Activated CD8-positive, alpha-beta T cell treated with anti-CD3 and anti-CD28 coated beads for 36 hours (primary cell): ENCODE measurements around the gene PPP2R5D. TPM values are rescaled to one million over a fixed set of nuclear protein-coding genes. Genes with fewer than 3 reads are reported as not detected.
A peak's percentile ranks its signal among the peaks of the same experiment; 100 is the strongest.

ENCODE experiments used
- ATAC-seq: fragments of 200-7000 bp; cut with Tn5 transposase; one replicate; pipeline ENCODE4 v1.10.0; 2021; ENCODE audit warnings: mild to moderate bottlenecking, moderate library complexity
- CTCF ChIA-PET: fragments of 350-600 bp; sonication (Branson Sonifier 250); formaldehyde crosslinking; loops from one replicate; lab custom pipeline; 2021; ENCODE audit warnings: antibody characterized with exemption; lab: Charles Lee
- POLR2A ChIA-PET: fragments of 350-600 bp; sonication (Branson Sonifier 250); formaldehyde crosslinking; loops from one replicate; lab custom pipeline; 2021; ENCODE audit warnings: antibody characterized with exemption; lab: Charles Lee
- DNase-seq: peaks from one replicate; pipeline ENCODE4 v3.0.0-alpha.2; 2020
- H3K27ac Mint-ChIP-seq: one replicate; pipeline ENCODE4 v1.8.0; 2021; ENCODE audit warnings: mild to moderate bottlenecking, mixed read lengths
- H3K27me3 Mint-ChIP-seq: one replicate; pipeline ENCODE4 v1.8.0; 2021; ENCODE audit warnings: mixed read lengths
- H3K36me3 Mint-ChIP-seq: one replicate; pipeline ENCODE4 v1.8.0; 2021; ENCODE audit warnings: low read depth, mixed read lengths
- H3K4me1 Mint-ChIP-seq: one replicate; pipeline ENCODE4 v1.8.0; 2021; ENCODE audit warnings: low read depth, mixed read lengths
- H3K4me3 Mint-ChIP-seq: one replicate; pipeline ENCODE4 v1.8.0; 2021; ENCODE audit warnings: mild to moderate bottlenecking, moderate library complexity, mixed read lengths
- H3K9me3 Mint-ChIP-seq: one replicate; pipeline ENCODE4 v1.8.0; 2021; ENCODE audit warnings: mixed read lengths
- CTCF ChIP-seq: fragments of 200-600 bp; IDR thresholded peaks from one replicate; pipeline ENCODE4 v1.8.0; 2022; ENCODE audit warnings: antibody characterized with exemption, mild to moderate bottlenecking
- intact Hi-C: fragments of 100-400 bp; cut with micrococcal nuclease; formaldehyde crosslinking; loops from one replicate; pipeline ENCODE4 v1.10.0; 2022
- total RNA-seq, 2 experiments: library from RNA; stranded (reverse); gene quantifications; one replicate each; pipeline ENCODE4 v1.2.3, GENCODE V29; 2021

Gene PPP2R5D
- total RNA-seq, 2 experiments from 2014 or later = 41.6 to 47.5 TPM

GRCh38 chr6:43006251-43006650 lies 21.9 kb downstream of the PPP2R5D start:
- POLR2A ChIA-PET = interaction anchor here (1.1 kb wide), 1 partner anchor 77 kb away, joined by 3 read pairs; the partner anchor contains the start of gene CNPY3
- peaks cover 11% of the 10 kb centered on the region for H3K36me3 Mint-ChIP-seq
- no peaks in the 10 kb centered on the region for H3K27me3 Mint-ChIP-seq
- no peak overlapping the region for H3K27ac Mint-ChIP-seq
- TF ChIP-seq CTCF = no peak
- no peak overlapping the region for H3K4me3 Mint-ChIP-seq
- ATAC-seq (no peak), DNase-seq (no peak)
- intact Hi-C loops = no loop called here
- CTCF ChIA-PET = interaction anchor here (1.2 to 1.5 kb wide), 3 partner anchors 11 to 137 kb away, joined by 3 to 5 read pairs (median 3); no protein-coding TSS in a partner anchor
- no peaks in the 10 kb centered on the region for H3K9me3 Mint-ChIP-seq
- peaks cover 2% of the 10 kb centered on the region for H3K4me1 Mint-ChIP-seq

GRCh38 chr6:43007126-43007525 lies 22.8 kb downstream of the PPP2R5D start:
- Mint-ChIP-seq H3K27me3 (no peaks in the 10 kb centered on the region), H3K4me3 (no peak overlapping the region), H3K9me3 (no peaks in the 10 kb centered on the region), H3K4me1 (peaks cover 10% of the 10 kb centered on the region), H3K36me3 (peaks cover 19% of the 10 kb centered on the region), H3K27ac (no peak overlapping the region)
- POLR2A ChIA-PET = no interaction called here
- intact Hi-C loops = no loop called here
- ATAC-seq (no peak), DNase-seq (no peak)
- TF ChIP-seq CTCF = no peak
- CTCF ChIA-PET = interaction anchor here (1.4 to 1.5 kb wide), 2 partner anchors 12 to 19 kb away, joined by 3 read pairs; no protein-coding TSS in a partner anchor

DNA sequence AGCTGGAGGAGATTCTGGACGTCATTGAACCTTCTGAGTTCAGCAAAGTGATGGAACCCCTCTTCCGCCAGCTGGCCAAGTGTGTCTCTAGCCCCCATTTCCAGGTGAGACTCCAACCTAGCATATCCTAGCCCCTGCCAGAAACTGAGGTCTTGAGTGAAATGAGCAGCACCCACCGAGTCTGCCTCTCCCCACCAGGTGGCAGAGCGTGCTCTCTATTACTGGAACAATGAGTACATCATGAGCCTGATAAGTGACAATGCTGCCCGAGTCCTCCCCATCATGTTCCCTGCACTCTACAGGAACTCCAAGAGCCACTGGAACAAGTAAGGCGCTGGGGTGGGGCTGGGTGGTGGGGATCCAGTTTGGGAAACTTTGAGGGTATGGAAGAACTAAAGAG lies 24.8 kb downstream of the PPP2R5D start:
- peaks cover 24% of the 10 kb centered on the region for H3K4me1 Mint-ChIP-seq
- H3K27ac Mint-ChIP-seq = peak overlapping the region; percentile 13
- POLR2A ChIA-PET = interaction anchor here (1.0 to 1.4 kb wide), 2 partner anchors 75 to 79 kb away, joined by 3 to 5 read pairs; partner anchors contain the start of gene CNPY3
- peaks cover 36% of the 10 kb centered on the region for H3K36me3 Mint-ChIP-seq
- CTCF ChIA-PET = interaction anchor here (1.1 to 3.0 kb wide), 6 partner anchors 12 to 134 kb away, joined by 3 to 17 read pairs (median 4); partner anchors contain the start of genes PPP2R5D and RRP36
- H3K4me3 Mint-ChIP-seq = no peak overlapping the region
- peak; percentile 70 for DNase-seq
- no peak for ATAC-seq
- no peaks in the 10 kb centered on the region for H3K9me3 Mint-ChIP-seq
- intact Hi-C loops = no loop called here
- peak; percentile 35 for TF ChIP-seq CTCF
- H3K27me3 Mint-ChIP-seq = no peaks in the 10 kb centered on the region

DNA sequence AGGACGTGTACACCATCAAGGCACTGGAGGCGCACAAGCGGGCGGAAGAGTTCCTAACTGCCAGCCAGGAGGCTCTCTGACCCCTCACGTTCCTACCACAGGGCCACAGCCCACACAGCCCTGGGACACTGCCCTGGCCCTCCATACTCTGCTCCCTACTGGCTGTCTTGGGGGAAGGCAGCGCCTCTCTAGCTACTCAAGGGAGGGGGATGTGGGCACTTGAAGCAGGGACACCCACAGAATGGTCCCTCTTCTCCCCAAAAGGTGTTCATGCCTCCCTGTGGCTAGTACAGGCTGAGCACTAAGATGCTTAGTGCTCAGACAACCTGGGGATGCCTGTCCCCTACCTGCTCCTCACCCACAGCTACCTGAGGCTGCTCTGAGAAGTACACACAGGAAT lies 26.8 kb downstream of the PPP2R5D start:
- no peak for ATAC-seq
- Mint-ChIP-seq H3K27me3 (no peaks in the 10 kb centered on the region), H3K36me3 (peaks cover 35% of the 10 kb centered on the region), H3K4me1 (peaks cover 39% of the 10 kb centered on the region), H3K27ac (no peak overlapping the region), H3K9me3 (no peaks in the 10 kb centered on the region), H3K4me3 (no peak overlapping the region)
- intact Hi-C loops = loop anchor here (5.0 kb wide), 2 partner anchors 34 to 46 kb away; partner anchors contain the start of genes KLC4, MRPL2 and PEX6
- no peak for DNase-seq
- POLR2A ChIA-PET = interaction anchor here (0.7 to 5.7 kb wide), 5 partner anchors 8 to 82 kb away, joined by 3 to 26 read pairs (median 6); partner anchors contain the start of genes CNPY3, PEX6 and PPP2R5D
- CTCF ChIA-PET = interaction anchor here (0.8 to 3.0 kb wide), 4 partner anchors 22 to 132 kb away, joined by 3 to 17 read pairs (median 3); no protein-coding TSS in a partner anchor
- TF ChIP-seq CTCF = no peak

DNA sequence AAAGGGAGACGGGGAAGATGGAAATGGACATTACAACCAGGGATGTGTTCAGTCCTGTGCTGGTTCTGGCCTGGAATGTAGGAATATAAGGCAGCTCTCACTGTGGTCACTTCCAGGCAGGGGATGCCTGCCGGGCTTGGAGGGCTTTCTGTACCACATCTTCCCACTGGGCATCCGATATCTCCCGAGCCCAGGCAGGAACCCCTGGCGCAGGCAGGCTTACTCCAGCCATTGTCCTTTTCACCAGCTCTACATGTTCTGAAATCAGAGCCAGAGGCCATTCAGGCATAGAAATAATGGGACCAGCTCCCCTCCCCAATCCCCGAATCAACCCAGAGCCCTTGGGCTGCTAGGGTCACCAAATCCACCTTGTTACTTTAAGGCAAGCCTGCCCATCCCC lies 28.0 kb downstream of the PPP2R5D start:
- ChIA-PET CTCF (interaction anchor here (0.6 to 1.2 kb wide), 3 partner anchors 11 to 130 kb away, joined by 3 read pairs; no protein-coding TSS in a partner anchor), POLR2A (interaction anchor here (0.9 to 5.7 kb wide), 7 partner anchors 9 to 196 kb away, joined by 3 to 26 read pairs (median 6); partner anchors contain the start of genes CNPY3, PEX6 and PPP2R5D)
- TF ChIP-seq CTCF = no peak
- peak overlapping the region; percentile 50 for H3K27ac Mint-ChIP-seq
- H3K36me3 Mint-ChIP-seq = peaks cover 34% of the 10 kb centered on the region
- ATAC-seq = no peak
- H3K27me3 Mint-ChIP-seq = no peaks in the 10 kb centered on the region
- H3K4me1 Mint-ChIP-seq = peaks cover 47% of the 10 kb centered on the region
- H3K4me3 Mint-ChIP-seq = peak overlapping the region; percentile 96
- H3K9me3 Mint-ChIP-seq = no peaks in the 10 kb centered on the region
- intact Hi-C loops = loop anchor here (5.0 kb wide), 2 partner anchors 35 to 45 kb away; partner anchors contain the start of genes KLC4, MRPL2 and PEX6
- no peak for DNase-seq
